Nephron (organoid): ENCODE measurements around the gene CST3.
"Not testable (repeated sequence)": the region's sequence is repeated elsewhere in the genome, so short reads cannot be mapped to it uniquely, and the experiment has no call there.

Source experiments
- H3K27ac Mint-ChIP-seq, 3 experiments: 2 replicates each; pipeline ENCODE4 v1.8.0; 2020; ENCODE audit warnings: mixed read lengths in 3 of 3, mild to moderate bottlenecking in 2 of 3, moderate library complexity in 1 of 3
- H3K27me3 Mint-ChIP-seq: 2 replicates; pipeline ENCODE4 v1.8.0; 2021; ENCODE audit warnings: low read depth, mild to moderate bottlenecking, moderate library complexity, mixed read lengths
- H3K36me3 Mint-ChIP-seq: 2 replicates; pipeline ENCODE4 v1.8.0; 2020; ENCODE audit warnings: low read depth, mixed read lengths
- H3K4me1 Mint-ChIP-seq: 2 replicates; pipeline ENCODE4 v1.8.0; 2020; ENCODE audit warnings: mixed read lengths
- H3K4me3 Mint-ChIP-seq, 3 experiments: 2 replicates each; pipeline ENCODE4 v1.8.0; 2020; ENCODE audit warnings: mild to moderate bottlenecking in 3 of 3, mixed read lengths in 3 of 3, moderate library complexity in 2 of 3
- H3K9me3 Mint-ChIP-seq: 2 replicates; pipeline ENCODE4 v1.8.0; 2020; ENCODE audit warnings: mixed read lengths
- CTCF ChIP-seq, 3 experiments: fragments of 200-600 bp; sonication (generic); IDR thresholded peaks; one replicate each; pipeline ENCODE4 v1.5.0; 2021; ENCODE audit warnings: antibody characterized with exemption in 3 of 3; ENCODE audit not compliant: unreplicated experiment in 3 of 3

The CST3 gene

GRCh38 chr20:23624324-23624691, 13.4 kb downstream of the CST3 start:
- Mint-ChIP-seq H3K4me3 (no peak overlapping the region), H3K27ac (no peak overlapping the region), H3K36me3 (peaks cover 9% of the 10 kb centered on the region), H3K27me3 (peaks cover 5% of the 10 kb centered on the region), H3K4me1 (peaks cover 4% of the 10 kb centered on the region), H3K9me3 (peaks cover 2% of the 10 kb centered on the region)
- TF ChIP-seq CTCF (IDR thresholded peaks at IDR 0.05; ENCODE audit: unreplicated experiment in 3 of 3): no peak

GRCh38 chr20:23623666-23624323, 14.0 kb downstream of the CST3 start:
- Mint-ChIP-seq H3K4me1 (peaks cover 4% of the 10 kb centered on the region), H3K27me3 (peaks cover 5% of the 10 kb centered on the region), H3K9me3 (peaks cover 2% of the 10 kb centered on the region), H3K36me3 (peaks cover 7% of the 10 kb centered on the region), H3K4me3 (no peak overlapping the region), H3K27ac (no peak overlapping the region)
- TF ChIP-seq CTCF (IDR thresholded peaks at IDR 0.05; ENCODE audit: unreplicated experiment in 3 of 3): no peak

- TF ChIP-seq CTCF (IDR thresholded peaks at IDR 0.05; ENCODE audit: unreplicated experiment in 3 of 3): no peak
- Mint-ChIP-seq H3K4me1 (peaks cover 4% of the 10 kb centered on the region), H3K27me3 (peaks cover 10% of the 10 kb centered on the region), H3K9me3 (peaks cover 2% of the 10 kb centered on the region), H3K27ac (no peak overlapping the region), H3K4me3 (no peak overlapping the region), H3K36me3 (peaks cover 5% of the 10 kb centered on the region)
Observed at GRCh38 chr20:23622839-23623343, 14.9 kb downstream of the CST3 start.

GRCh38 chr20:23622401-23622800, 15.4 kb downstream of the CST3 start:
- H3K9me3 Mint-ChIP-seq, H3K4me3 Mint-ChIP-seq, H3K36me3 Mint-ChIP-seq, H3K4me1 Mint-ChIP-seq, H3K27ac Mint-ChIP-seq: not testable (repeated sequence)
- H3K27me3 Mint-ChIP-seq: peaks cover 10% of the 10 kb centered on the region

GRCh38 chr20:23620670-23621386, 16.9 kb downstream of the CST3 start:
- not testable (repeated sequence) for H3K4me3 Mint-ChIP-seq
- H3K27me3 Mint-ChIP-seq: peaks cover 10% of the 10 kb centered on the region

GRCh38 chr20:23614163-23614562, 23.6 kb downstream of the CST3 start:
- Mint-ChIP-seq H3K27me3 (peaks cover 5% of the 10 kb centered on the region), H3K4me1 (peaks cover 14% of the 10 kb centered on the region), H3K27ac (peak overlapping the region in 1 of 3 experiments; percentile 81), H3K9me3 (peaks cover 5% of the 10 kb centered on the region), H3K4me3 (no peak overlapping the region), H3K36me3 (no peaks in the 10 kb centered on the region)
- TF ChIP-seq CTCF (IDR thresholded peaks at IDR 0.05; ENCODE audit: unreplicated experiment in 3 of 3): no peak

More at GRCh38 chr20:23620670-23621386, 16.9 kb downstream of the CST3 start:
- H3K4me1 Mint-ChIP-seq, H3K27ac Mint-ChIP-seq, H3K36me3 Mint-ChIP-seq, H3K9me3 Mint-ChIP-seq: not testable (repeated sequence)

GRCh38 chr20:23613676-23614075, 24.1 kb downstream of the CST3 start:
- H3K27ac Mint-ChIP-seq: peak overlapping the region in 2 of 3 experiments; percentile 77 to 81
- peaks cover 5% of the 10 kb centered on the region for H3K27me3 Mint-ChIP-seq
- H3K4me1 Mint-ChIP-seq: peaks cover 14% of the 10 kb centered on the region
- H3K36me3 Mint-ChIP-seq: no peaks in the 10 kb centered on the region
- peaks cover 5% of the 10 kb centered on the region for H3K9me3 Mint-ChIP-seq
- H3K4me3 Mint-ChIP-seq: no peak overlapping the region
- no peak for TF ChIP-seq CTCF (IDR thresholded peaks at IDR 0.05; ENCODE audit: unreplicated experiment in 3 of 3)
